Upper lobe of right lung (tissue), 1 donor: ENCODE data around the gene PNKD. TPM values are rescaled to one million over a fixed set of nuclear protein-coding genes. Genes with fewer than 3 reads are reported as not detected.

Experiments
- ATAC-seq: fragments of 200-7000 bp; cut with Tn5 transposase; one replicate; pipeline ENCODE4 v1.9.1; 2020; ENCODE audit warnings: mild to moderate bottlenecking, moderate library complexity
- DNase-seq: peaks from one replicate; pipeline ENCODE4 v3.0.0-alpha.2; 2020
- H3K27ac ChIP-seq: fragments of 200-600 bp; one replicate; pipeline ENCODE4 v1.8.0; 2022
- H3K27me3 ChIP-seq: fragments of 200-600 bp; one replicate; pipeline ENCODE4 v1.8.0; 2022; ENCODE audit warnings: mild to moderate bottlenecking
- H3K36me3 ChIP-seq: fragments of 200-600 bp; one replicate; pipeline ENCODE4 v1.8.0; 2022
- H3K4me1 ChIP-seq: fragments of 200-600 bp; one replicate; pipeline ENCODE4 v1.8.0; 2022
- H3K4me3 ChIP-seq: fragments of 200-600 bp; one replicate; pipeline ENCODE4 v1.8.0; 2022; ENCODE audit warnings: mild to moderate bottlenecking
- H3K9me3 ChIP-seq: fragments of 200-600 bp; one replicate; pipeline ENCODE4 v1.8.0; 2022
- CTCF ChIP-seq: fragments of 200-600 bp; IDR thresholded peaks from one replicate; pipeline ENCODE4 v1.8.0; 2022; ENCODE audit warnings: antibody characterized with exemption
- intact Hi-C: fragments of 100-400 bp; cut with DNase I; formaldehyde crosslinking; loops from one replicate; pipeline ENCODE4 v1.11.0; 2022
- total RNA-seq: library from RNA; stranded (reverse); fragmentation: NEBNext Ultra II Directional; extraction: Animal tissue kit (Norgen Biotek cat#: 25700); gene quantifications from one replicate; pipeline ENCODE4 v1.2.1, GENCODE V29; 2021
- donor health status: DM: no; HTN: yes; CAD: no; lungs with severe emphysema.

The PNKD gene
- total RNA-seq, 1 donor from 2014 or later = 65.4 TPM

GRCh38 chr2:218245214-218245613, 25.1 kb upstream of the PNKD start:
- Histone ChIP-seq H3K4me1 (peaks cover 9% of the 10 kb centered on the region), H3K9me3 (no peaks in the 10 kb centered on the region), H3K27ac (no peak overlapping the region), H3K4me3 (no peak overlapping the region), H3K27me3 (no peaks in the 10 kb centered on the region), H3K36me3 (peaks cover 100% of the 10 kb centered on the region)
- intact Hi-C loops = no loop called here
- DNase-seq (no peak), ATAC-seq (peak; percentile 76)
- no peak for TF ChIP-seq CTCF

DNA sequence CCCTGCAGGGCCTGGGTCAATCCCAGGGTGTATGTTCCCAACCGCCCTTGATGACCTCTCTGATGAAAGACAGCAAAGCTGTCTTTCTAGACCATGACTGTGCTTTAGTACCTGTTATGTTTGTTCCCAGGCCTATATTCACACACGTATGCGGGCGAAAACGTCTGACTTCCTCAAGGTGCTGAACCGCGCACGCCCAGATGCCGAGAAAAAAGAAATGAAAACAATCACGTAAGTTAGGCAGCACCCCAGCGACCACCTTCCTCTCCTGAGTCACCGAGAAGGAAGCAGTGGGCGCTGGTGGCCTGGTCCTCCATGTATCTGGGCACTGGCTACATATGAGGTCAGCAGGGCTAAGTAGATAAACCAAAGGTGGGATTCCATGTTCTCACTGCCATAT, 20.6 kb upstream of the PNKD start:
- no peak overlapping the region for H3K27ac ChIP-seq
- H3K9me3 ChIP-seq = no peaks in the 10 kb centered on the region
- H3K4me3 ChIP-seq = no peak overlapping the region
- no peak for ATAC-seq
- H3K4me1 ChIP-seq = no peaks in the 10 kb centered on the region
- intact Hi-C loops = no loop called here
- TF ChIP-seq CTCF = no peak
- no peaks in the 10 kb centered on the region for H3K27me3 ChIP-seq
- no peak for DNase-seq
- peaks cover 100% of the 10 kb centered on the region for H3K36me3 ChIP-seq

DNA sequence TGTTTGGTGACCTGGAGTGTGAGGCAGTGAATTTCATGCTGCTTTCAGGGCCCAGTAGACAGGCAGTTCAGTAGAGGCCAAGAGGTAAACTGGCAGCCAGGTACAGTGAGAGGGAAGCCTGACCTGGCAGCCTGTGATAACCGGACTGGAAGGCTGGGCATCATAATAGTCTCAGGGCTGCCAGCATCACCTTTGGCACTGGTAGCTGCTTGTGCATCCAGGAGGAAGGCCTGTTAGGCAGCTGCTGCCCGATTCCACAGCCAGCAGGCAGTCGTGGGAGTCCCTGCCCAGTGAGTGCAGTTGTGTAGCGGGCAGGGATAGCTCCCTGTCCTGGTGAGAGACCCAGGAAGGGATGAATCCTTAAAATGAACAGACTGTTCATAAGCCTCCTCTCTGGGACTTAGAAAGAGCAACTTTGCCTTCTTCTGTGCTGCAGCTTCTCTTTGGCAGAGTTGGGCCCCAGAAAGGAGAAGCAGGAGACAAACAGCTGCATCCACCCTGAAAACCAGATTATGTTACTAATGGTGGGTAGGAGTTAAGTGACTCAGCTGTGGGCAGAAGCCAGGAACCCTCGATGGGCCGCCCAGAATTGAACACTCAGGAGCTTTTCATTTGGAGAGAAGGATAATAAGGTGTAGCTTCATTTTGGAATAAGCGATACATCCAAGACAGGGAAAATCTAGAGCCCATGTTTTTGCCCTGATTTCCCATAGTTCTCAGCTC, 17.6 kb upstream of the PNKD start:
- H3K4me1 ChIP-seq = peaks cover 5% of the 10 kb centered on the region
- no peaks in the 10 kb centered on the region for H3K9me3 ChIP-seq
- DNase-seq (no peak), ATAC-seq (peak; percentile 8)
- no peak overlapping the region for H3K27ac ChIP-seq
- intact Hi-C loops = no loop called here
- no peaks in the 10 kb centered on the region for H3K27me3 ChIP-seq
- peaks cover 92% of the 10 kb centered on the region for H3K36me3 ChIP-seq
- TF ChIP-seq CTCF = no peak
- H3K4me3 ChIP-seq = no peak overlapping the region

GRCh38 chr2:218253232-218253625, 17.1 kb upstream of the PNKD start:
- H3K27me3 ChIP-seq = no peaks in the 10 kb centered on the region
- no peaks in the 10 kb centered on the region for H3K9me3 ChIP-seq
- TF ChIP-seq CTCF = no peak
- no peak overlapping the region for H3K4me3 ChIP-seq
- ATAC-seq (no peak), DNase-seq (no peak)
- peaks cover 8% of the 10 kb centered on the region for H3K4me1 ChIP-seq
- peaks cover 86% of the 10 kb centered on the region for H3K36me3 ChIP-seq
- H3K27ac ChIP-seq = no peak overlapping the region
- intact Hi-C loops = no loop called here

GRCh38 chr2:218255446-218255845, 14.9 kb upstream of the PNKD start:
- H3K4me1 ChIP-seq = peaks cover 30% of the 10 kb centered on the region
- intact Hi-C loops = no loop called here
- no peak for TF ChIP-seq CTCF

More at GRCh38 chr2:218255446-218255845, 14.9 kb upstream of the PNKD start:
- H3K27me3 ChIP-seq = no peaks in the 10 kb centered on the region
- H3K36me3 ChIP-seq = peaks cover 64% of the 10 kb centered on the region
- H3K9me3 ChIP-seq = no peaks in the 10 kb centered on the region
- no peak overlapping the region for H3K27ac ChIP-seq
- ATAC-seq (no peak), DNase-seq (no peak)
- H3K4me3 ChIP-seq = no peak overlapping the region
